ENCODE data around the gene WDCP. TPM values are rescaled to one million over a fixed set of nuclear protein-coding genes. Genes with fewer than 3 reads are reported as not detected.

Gene WDCP
- total RNA-seq, 1 donor from 2014 or later = 20.0 TPM

DNA sequence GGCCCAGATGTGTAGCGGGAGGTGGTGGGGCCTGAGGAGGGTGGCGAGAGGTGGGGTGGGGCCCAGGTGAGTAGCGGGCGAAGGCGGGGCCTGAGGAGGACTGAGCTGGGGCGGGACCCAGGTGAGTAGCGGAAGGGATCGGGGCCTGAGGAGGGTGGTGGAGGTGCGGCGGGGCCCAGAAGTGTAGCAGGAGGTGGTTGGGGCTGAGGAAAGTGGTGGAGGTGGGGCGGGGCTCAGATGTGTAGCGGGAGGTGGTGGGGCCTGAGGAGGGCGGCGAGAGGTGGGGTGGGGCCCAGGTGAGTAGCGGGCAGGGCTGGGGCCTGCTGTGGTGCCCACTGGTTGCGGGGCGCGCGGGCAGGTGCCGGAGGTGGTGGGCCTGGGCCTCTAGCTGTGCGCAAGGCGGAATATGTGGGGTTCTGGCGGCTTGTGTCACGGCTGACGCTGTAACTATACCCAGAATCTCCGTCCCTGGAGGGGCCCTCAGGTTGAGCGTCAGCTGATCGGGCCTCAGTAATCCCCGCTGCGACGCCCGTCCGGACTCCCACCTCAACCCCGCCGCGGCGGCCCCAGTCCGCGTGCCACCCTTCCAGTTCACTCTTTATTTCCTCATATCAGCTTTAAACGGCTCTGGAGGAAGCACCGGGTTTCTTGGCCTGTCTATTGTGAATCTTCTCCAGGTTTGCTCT lies 29.8 kb upstream of the WDCP start:
- intact Hi-C loops (cut with micrococcal nuclease) = loop anchor here (1.0 to 5.0 kb wide), 9 partner anchors 7 to 1955 kb away; partner anchors contain the start of genes ATAD2B, CENPO, FAM228B and ITSN2
- H3K9me3 Mint-ChIP-seq = no peaks in the 10 kb centered on the region
- peak overlapping the region; percentile 99 for H3K27ac Mint-ChIP-seq
- no peak for DNase-seq
- peaks cover 39% of the 10 kb centered on the region for H3K36me3 Mint-ChIP-seq (ENCODE audit: low read depth)
- no peaks in the 10 kb centered on the region for H3K27me3 Mint-ChIP-seq
- CTCF ChIA-PET = interaction anchor here (1.0 to 2.1 kb wide), 3 partner anchors 7 to 150 kb away, joined by 5 to 15 read pairs (median 8); partner anchors contain the start of genes ATAD2B, TP53I3 and WDCP
- H3K4me3 Mint-ChIP-seq = peak overlapping the region; percentile 100
- POLR2A ChIA-PET = interaction anchor here (0.6 to 3.1 kb wide), 16 partner anchors 8 to 1802 kb away, joined by 3 to 111 read pairs (median 6); partner anchors contain the start of genes ASXL2, ATAD2B, FAM228B and FKBP1B
- H3K4me1 Mint-ChIP-seq = peaks cover 28% of the 10 kb centered on the region
- TF ChIP-seq, protein P1, sequence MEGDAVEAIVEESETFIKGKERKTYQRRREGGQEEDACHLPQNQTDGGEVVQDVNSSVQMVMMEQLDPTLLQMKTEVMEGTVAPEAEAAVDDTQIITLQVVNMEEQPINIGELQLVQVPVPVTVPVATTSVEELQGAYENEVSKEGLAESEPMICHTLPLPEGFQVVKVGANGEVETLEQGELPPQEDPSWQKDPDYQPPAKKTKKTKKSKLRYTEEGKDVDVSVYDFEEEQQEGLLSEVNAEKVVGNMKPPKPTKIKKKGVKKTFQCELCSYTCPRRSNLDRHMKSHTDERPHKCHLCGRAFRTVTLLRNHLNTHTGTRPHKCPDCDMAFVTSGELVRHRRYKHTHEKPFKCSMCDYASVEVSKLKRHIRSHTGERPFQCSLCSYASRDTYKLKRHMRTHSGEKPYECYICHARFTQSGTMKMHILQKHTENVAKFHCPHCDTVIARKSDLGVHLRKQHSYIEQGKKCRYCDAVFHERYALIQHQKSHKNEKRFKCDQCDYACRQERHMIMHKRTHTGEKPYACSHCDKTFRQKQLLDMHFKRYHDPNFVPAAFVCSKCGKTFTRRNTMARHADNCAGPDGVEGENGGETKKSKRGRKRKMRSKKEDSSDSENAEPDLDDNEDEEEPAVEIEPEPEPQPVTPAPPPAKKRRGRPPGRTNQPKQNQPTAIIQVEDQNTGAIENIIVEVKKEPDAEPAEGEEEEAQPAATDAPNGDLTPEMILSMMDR (IDR thresholded peaks at IDR 0.05) = no peak
- ATAC-seq (ENCODE audit: low read depth) = peak; percentile 13

DNA sequence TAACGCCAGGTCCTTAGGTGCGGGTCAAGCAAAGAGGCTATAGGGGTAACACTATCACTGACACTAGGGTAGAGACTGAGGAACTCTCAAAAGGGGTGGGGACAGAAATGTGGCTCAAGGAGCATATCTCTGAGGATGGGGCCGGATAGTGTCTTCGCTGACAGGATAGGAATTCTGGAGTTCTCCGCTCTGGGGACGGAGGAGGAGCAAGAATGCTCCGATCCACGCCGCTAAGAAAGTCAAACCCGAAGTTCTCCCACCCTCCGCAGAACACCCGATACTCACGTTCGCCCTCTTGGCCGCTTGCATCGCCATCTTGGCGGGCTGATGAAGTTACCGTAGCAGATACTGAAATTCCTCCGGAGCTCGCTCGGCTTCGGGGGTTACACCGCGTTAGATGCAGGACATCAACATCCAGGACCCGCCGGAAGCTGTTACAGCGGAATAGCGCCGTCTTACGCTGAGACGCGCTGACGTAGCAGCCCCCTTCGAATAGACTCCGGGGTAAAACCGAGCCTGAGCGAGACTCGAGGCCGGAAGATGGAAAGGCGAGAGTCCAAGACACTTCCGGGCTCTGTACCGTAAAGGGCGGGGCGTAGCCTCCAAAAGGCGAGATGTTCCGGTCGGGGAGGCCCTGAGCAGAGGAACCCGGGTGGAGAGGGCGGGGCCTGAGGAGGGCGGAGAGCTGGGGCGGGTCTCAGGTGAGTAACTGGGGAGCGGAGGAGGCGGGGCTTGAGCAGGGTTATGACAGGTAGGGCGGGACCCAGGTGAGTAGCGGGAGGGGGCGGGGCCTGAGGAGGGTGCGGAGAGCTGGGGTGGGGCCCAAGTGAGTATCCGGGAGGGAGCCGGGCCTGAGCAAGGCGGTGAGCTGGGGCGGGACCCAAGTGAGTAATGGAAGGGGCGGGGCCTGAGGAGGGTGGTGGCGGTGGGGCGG lies 29.0 kb upstream of the WDCP start, which contains the start of gene SF3B6:
Gene SF3B6 (minus strand): TSS at position 412 of the 934 bp plus-strand sequence. CDS start 97 bp downstream, at position 315.
- Mint-ChIP-seq H3K27ac (peak within 1 kb of the TSS; percentile 99), H3K4me3 (peak within 1 kb of the TSS; percentile 100), H3K36me3 (ENCODE audit: low read depth) (peaks cover 39% of the 10 kb centered on the region), H3K4me1 (peaks cover 28% of the 10 kb centered on the region), H3K9me3 (no peaks in the 10 kb centered on the region), H3K27me3 (no peaks in the 10 kb centered on the region)
- ChIA-PET POLR2A (interaction anchor here (0.6 to 3.1 kb wide), 15 partner anchors 8 to 1802 kb away, joined by 3 to 111 read pairs (median 6); partner anchors contain the start of genes ASXL2, ATAD2B, FAM228B and FKBP1B), CTCF (interaction anchor here (1.0 to 2.1 kb wide), 3 partner anchors 8 to 149 kb away, joined by 5 to 15 read pairs (median 8); partner anchors contain the start of genes ATAD2B, TP53I3 and WDCP)
- DNase-seq = peak; percentile 98
- TF ChIP-seq, protein P1 (IDR thresholded peaks at IDR 0.05) = no peak
- intact Hi-C loops (cut with micrococcal nuclease) = loop anchor here (1.0 to 5.0 kb wide), 9 partner anchors 8 to 1956 kb away; partner anchors contain the start of genes ATAD2B, CENPO, FAM228B and ITSN2
- ATAC-seq (ENCODE audit: low read depth) = peak; percentile 87

DNA sequence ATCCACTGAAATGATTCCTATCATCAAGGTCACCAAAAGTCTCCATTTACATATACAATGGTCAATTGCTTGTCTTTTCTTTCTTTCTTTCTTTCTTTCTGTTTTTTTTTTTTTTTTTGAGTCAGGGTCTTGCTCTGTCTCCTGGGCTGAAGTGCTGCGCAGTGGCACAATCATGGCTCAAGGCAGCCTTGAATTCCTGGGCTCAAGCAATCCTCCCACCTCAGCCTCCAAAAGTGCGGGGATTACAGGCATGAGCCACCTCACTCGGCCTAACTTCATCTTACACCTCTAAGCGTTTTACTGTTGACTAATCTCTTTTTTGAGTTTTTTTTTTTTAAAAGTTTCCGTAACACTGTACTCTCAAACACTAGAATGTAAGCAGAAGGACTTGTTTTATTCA lies 28.1 kb upstream of the WDCP start:
- peak overlapping the region; percentile 99 for H3K27ac Mint-ChIP-seq
- DNase-seq = no peak
- peaks cover 28% of the 10 kb centered on the region for H3K4me1 Mint-ChIP-seq
- TF ChIP-seq, protein P1 (IDR thresholded peaks at IDR 0.05) = no peak
- peaks cover 40% of the 10 kb centered on the region for H3K36me3 Mint-ChIP-seq (ENCODE audit: low read depth)
- no peaks in the 10 kb centered on the region for H3K27me3 Mint-ChIP-seq
- H3K9me3 Mint-ChIP-seq = no peaks in the 10 kb centered on the region
- H3K4me3 Mint-ChIP-seq = peak overlapping the region; percentile 100
- ChIA-PET POLR2A (interaction anchor here (1.6 to 3.1 kb wide), 4 partner anchors 9 to 148 kb away, joined by 10 to 111 read pairs (median 21); partner anchors contain the start of genes ATAD2B, FKBP1B, PFN4 and TP53I3), CTCF (interaction anchor here (2.1 kb wide), 1 partner anchor 9 kb away, joined by 8 read pairs; the partner anchor contains the start of gene TP53I3)
- ATAC-seq (ENCODE audit: low read depth) = no peak
- intact Hi-C loops (cut with micrococcal nuclease) = loop anchor here (5.0 kb wide), 2 partner anchors 717 to 1957 kb away; partner anchors contain the start of genes CENPO, PTRHD1 and RAB10

DNA sequence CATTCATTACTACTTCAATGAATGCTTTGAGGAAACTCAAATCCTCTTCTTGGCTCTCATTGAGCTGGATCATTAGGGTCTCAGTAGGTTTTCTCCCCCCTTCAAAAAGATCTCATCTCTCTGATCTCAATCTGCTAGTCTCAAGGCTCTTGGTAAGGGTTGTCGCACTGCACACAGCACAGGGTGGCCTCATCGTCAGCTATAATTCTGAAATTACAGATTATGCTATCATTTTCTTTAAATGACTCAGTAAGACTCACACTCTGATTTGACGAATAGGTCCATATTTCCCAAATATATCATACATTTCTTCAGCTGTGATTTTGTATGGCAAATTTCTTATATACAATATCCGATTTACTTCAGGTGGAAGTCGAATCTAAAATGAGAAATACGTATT lies 26.6 kb upstream of the WDCP start:
- Mint-ChIP-seq H3K4me1 (peaks cover 28% of the 10 kb centered on the region), H3K4me3 (no peak overlapping the region), H3K36me3 (ENCODE audit: low read depth) (peaks cover 54% of the 10 kb centered on the region), H3K9me3 (no peaks in the 10 kb centered on the region), H3K27ac (no peak overlapping the region), H3K27me3 (no peaks in the 10 kb centered on the region)
- ChIA-PET CTCF (interaction anchor here (0.8 kb wide), 1 partner anchor 11 kb away, joined by 4 read pairs; the partner anchor contains the start of gene TP53I3), POLR2A (interaction anchor here (1.0 to 2.1 kb wide), 2 partner anchors 10 to 147 kb away, joined by 3 to 4 read pairs; partner anchors contain the start of genes ATAD2B and TP53I3)
- intact Hi-C loops (cut with micrococcal nuclease) = no loop called here
- no peak for DNase-seq
- TF ChIP-seq, protein P1 (IDR thresholded peaks at IDR 0.05) = no peak
- ATAC-seq (ENCODE audit: low read depth) = no peak

Measured in activated B cell treated with CpG ODN at 0.5 μM for 24 hours (primary cell).